Measurements from ENCODE around the gene EMD.
A peak's percentile ranks its signal among the peaks of the same experiment; 100 is the strongest.
"Not testable (repeated sequence)": the region's sequence is repeated elsewhere in the genome, so short reads cannot be mapped to it uniquely, and the experiment has no call there.

The EMD gene

GRCh38 chrX:154333837-154334271 lies 45.2 kb upstream of the EMD start:
- no peaks in the 10 kb centered on the region for H3K9me3 ChIP-seq (ENCODE audit: control insufficient read depth, insufficient read depth, low read length)
- peaks cover 18% of the 10 kb centered on the region for H3K4me1 ChIP-seq (ENCODE audit: control insufficient read depth, low read length)
- H4K20me1 ChIP-seq (ENCODE audit: control insufficient read depth, insufficient read depth, low read depth, low read length) = no peaks in the 10 kb centered on the region
- H3K27me3 ChIP-seq (ENCODE audit: control insufficient read depth, low read length) = no peaks in the 10 kb centered on the region
- TF ChIP-seq CTCF (IDR thresholded peaks at IDR 0.05; ENCODE audit: low read depth, low read length, poor library complexity, severe bottlenecking) (no peak), EZH2phosphoT487 (IDR thresholded peaks at IDR 0.05; ENCODE audit: borderline replicate concordance, low read length) (no peak)
- H3F3A ChIP-seq (ENCODE audit: control insufficient read depth, insufficient read depth) = no peaks in the 10 kb centered on the region
- peak overlapping the region; percentile 72 for H3K4me2 ChIP-seq (ENCODE audit: low read length)
- H3K36me3 ChIP-seq (ENCODE audit: control insufficient read depth, low read length) = no peaks in the 10 kb centered on the region
- H3K27ac ChIP-seq (ENCODE audit: low read depth, low read length) = peak overlapping the region; percentile 18; the same call in 1 of the 2 replicates
- H3K79me2 ChIP-seq (ENCODE audit: control insufficient read depth, low read length) = no peaks in the 10 kb centered on the region
- H3K4me3 ChIP-seq (ENCODE audit: low read length) = peak overlapping the region; percentile 39; the same call in 1 of the 2 replicates
- H3K9me2 ChIP-seq (replicated peaks; ENCODE audit: control insufficient read depth, low read length) = no peaks in the 10 kb centered on the region

- Histone ChIP-seq H3K4me3 (ENCODE audit: low read length) (no peak overlapping the region), H3K27me3 (ENCODE audit: control insufficient read depth, low read length) (no peaks in the 10 kb centered on the region), H3K4me2 (ENCODE audit: low read length) (peak overlapping the region; percentile 72), H4K20me1 (ENCODE audit: control insufficient read depth, insufficient read depth, low read depth, low read length) (no peaks in the 10 kb centered on the region), H3K36me3 (ENCODE audit: control insufficient read depth, low read length) (no peaks in the 10 kb centered on the region), H3K9me2 (replicated peaks; ENCODE audit: control insufficient read depth, low read length) (no peaks in the 10 kb centered on the region), H3K9me3 (ENCODE audit: control insufficient read depth, insufficient read depth, low read length) (no peaks in the 10 kb centered on the region), H3K4me1 (ENCODE audit: control insufficient read depth, low read length) (peaks cover 18% of the 10 kb centered on the region), H3F3A (ENCODE audit: control insufficient read depth, insufficient read depth) (no peaks in the 10 kb centered on the region), H3K79me2 (ENCODE audit: control insufficient read depth, low read length) (no peaks in the 10 kb centered on the region), H3K27ac (ENCODE audit: low read depth, low read length) (no peak overlapping the region)
- TF ChIP-seq EZH2phosphoT487 (IDR thresholded peaks at IDR 0.05; ENCODE audit: borderline replicate concordance, low read length) = no peak
- no peak for TF ChIP-seq CTCF (IDR thresholded peaks at IDR 0.05; ENCODE audit: low read depth, low read length, poor library complexity, severe bottlenecking)
Observed at GRCh38 chrX:154334496-154334895, 44.6 kb upstream of the EMD start.

GRCh38 chrX:154341399-154342298 lies 37.4 kb upstream of the EMD start:
- H4K20me1 ChIP-seq (ENCODE audit: control insufficient read depth, insufficient read depth, low read depth, low read length); H3K27me3 ChIP-seq (ENCODE audit: control insufficient read depth, low read length); H3K9me2 ChIP-seq (replicated peaks; ENCODE audit: control insufficient read depth, low read length); H3K4me3 ChIP-seq (ENCODE audit: low read length); H3K27ac ChIP-seq (ENCODE audit: low read depth, low read length); H3K36me3 ChIP-seq (ENCODE audit: control insufficient read depth, low read length); H3K4me1 ChIP-seq (ENCODE audit: control insufficient read depth, low read length); H3K4me2 ChIP-seq (ENCODE audit: low read length); H3K79me2 ChIP-seq (ENCODE audit: control insufficient read depth, low read length); H3K9me3 ChIP-seq (ENCODE audit: control insufficient read depth, insufficient read depth, low read length); H3F3A ChIP-seq (ENCODE audit: control insufficient read depth, insufficient read depth): not testable (repeated sequence)

- not testable (repeated sequence) for H3K4me2 ChIP-seq (ENCODE audit: low read length); H3K27ac ChIP-seq (ENCODE audit: low read depth, low read length); H3K79me2 ChIP-seq (ENCODE audit: control insufficient read depth, low read length); H3K4me1 ChIP-seq (ENCODE audit: control insufficient read depth, low read length); H3F3A ChIP-seq (ENCODE audit: control insufficient read depth, insufficient read depth); H3K9me2 ChIP-seq (replicated peaks; ENCODE audit: control insufficient read depth, low read length); H3K9me3 ChIP-seq (ENCODE audit: control insufficient read depth, insufficient read depth, low read length); H4K20me1 ChIP-seq (ENCODE audit: control insufficient read depth, insufficient read depth, low read depth, low read length); H3K36me3 ChIP-seq (ENCODE audit: control insufficient read depth, low read length); H3K27me3 ChIP-seq (ENCODE audit: control insufficient read depth, low read length); H3K4me3 ChIP-seq (ENCODE audit: low read length)
Observed at GRCh38 chrX:154343063-154343462, 36.0 kb upstream of the EMD start.

- not testable (repeated sequence) for H3K9me3 ChIP-seq (ENCODE audit: control insufficient read depth, insufficient read depth, low read length); H3K27me3 ChIP-seq (ENCODE audit: control insufficient read depth, low read length); H3K9me2 ChIP-seq (replicated peaks; ENCODE audit: control insufficient read depth, low read length); H3K4me2 ChIP-seq (ENCODE audit: low read length); H3K27ac ChIP-seq (ENCODE audit: low read depth, low read length); H4K20me1 ChIP-seq (ENCODE audit: control insufficient read depth, insufficient read depth, low read depth, low read length); H3K4me3 ChIP-seq (ENCODE audit: low read length); H3F3A ChIP-seq (ENCODE audit: control insufficient read depth, insufficient read depth); H3K4me1 ChIP-seq (ENCODE audit: control insufficient read depth, low read length); H3K79me2 ChIP-seq (ENCODE audit: control insufficient read depth, low read length); H3K36me3 ChIP-seq (ENCODE audit: control insufficient read depth, low read length)
Observed at GRCh38 chrX:154343620-154344019, 35.5 kb upstream of the EMD start.
